Mesodermal cell (in vitro differentiated cells): ENCODE data around the gene CFAP410.

Experiments
- H3K27ac ChIP-seq: 2 replicates; pipeline ENCODE4 v1.7.0; 2013; ENCODE audit warnings: mild to moderate bottlenecking, low read depth, low read length, moderate library complexity; ENCODE audit not compliant: severe bottlenecking
- H3K36me3 ChIP-seq: 2 replicates; pipeline ENCODE4 v1.7.1; 2013; ENCODE audit warnings: mild to moderate bottlenecking, low read length, moderate library complexity; ENCODE audit not compliant: control insufficient read depth, insufficient read depth
- H3K4me1 ChIP-seq: one replicate; pipeline ENCODE4 v1.7.1; 2013; ENCODE audit warnings: mild to moderate bottlenecking, low read length; ENCODE audit not compliant: insufficient read depth, control insufficient read depth, poor library complexity, severe bottlenecking
- H3K4me3 ChIP-seq: 2 replicates; pipeline ENCODE4 v1.7.0; 2013; ENCODE audit warnings: low read length, control low read depth, mild to moderate bottlenecking; ENCODE audit not compliant: insufficient read depth, poor library complexity, severe bottlenecking; ENCODE audit errors: extremely low read depth
- H3K9me3 ChIP-seq: 2 replicates; pipeline ENCODE4 v1.7.1; 2013; ENCODE audit warnings: mild to moderate bottlenecking, low read length, moderate library complexity; ENCODE audit not compliant: control insufficient read depth
- WGBS, 2 experiments: methylation state at CpG; one replicate each; pipeline ENCODE4 v1.1.5; 2013; ENCODE audit warnings: missing lambda C conversion rate in 2 of 2; ENCODE audit not compliant: insufficient coverage in 2 of 2; 5-methylcytosine and 5-hydroxymethylcytosine counted together

Gene CFAP410

DNA sequence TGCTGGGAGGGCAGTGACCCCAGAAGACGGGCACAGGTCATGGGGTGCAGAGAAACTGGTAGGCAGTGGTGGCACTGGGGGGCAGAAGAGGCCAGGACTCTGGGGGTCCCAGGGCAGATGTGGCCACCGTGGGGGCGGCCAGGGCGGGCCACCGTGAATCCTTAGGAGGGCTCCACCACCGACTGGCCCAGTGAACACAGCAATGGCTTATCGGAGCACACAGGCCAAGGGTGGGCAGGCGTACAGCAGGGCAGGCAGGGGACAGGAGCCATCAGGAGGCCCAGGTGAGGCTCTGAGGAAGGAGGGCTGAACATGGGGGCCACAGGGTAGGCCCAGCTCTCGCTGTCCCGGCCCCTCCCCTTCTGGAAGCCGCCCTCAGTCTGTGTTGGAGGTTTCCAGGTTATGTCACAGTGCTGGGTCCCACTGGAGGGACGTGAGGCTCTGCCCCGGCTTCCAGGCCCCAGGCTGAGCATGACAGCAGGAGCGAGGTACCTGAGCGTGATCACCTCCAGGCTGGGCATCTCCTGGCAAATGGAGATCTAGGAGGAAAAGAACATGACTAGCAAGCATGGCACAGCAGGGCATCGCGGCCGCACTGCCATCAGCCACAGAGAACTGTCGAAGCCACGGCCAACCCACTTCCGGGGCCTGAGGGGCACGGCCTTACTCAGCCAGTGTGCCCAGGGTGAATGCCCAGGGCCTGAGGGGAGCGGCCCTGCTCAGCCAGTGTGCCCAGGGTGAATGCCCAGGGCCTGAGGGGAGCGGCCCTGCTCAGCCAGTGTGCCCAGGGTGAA is 3.7 kb downstream of the CFAP410 start:
- H3K9me3 ChIP-seq, result no peaks in the 10 kb centered on the region
- peaks cover 14% of the 10 kb centered on the region for H3K4me1 ChIP-seq
- H3K4me3 ChIP-seq, result no peak overlapping the region
- H3K27ac ChIP-seq, result no peak overlapping the region
- H3K36me3 ChIP-seq, result peaks cover 12% of the 10 kb centered on the region
- WGBS, 2 experiments, result 91% methylated on average over 21 of the region's 24 CpGs

DNA sequence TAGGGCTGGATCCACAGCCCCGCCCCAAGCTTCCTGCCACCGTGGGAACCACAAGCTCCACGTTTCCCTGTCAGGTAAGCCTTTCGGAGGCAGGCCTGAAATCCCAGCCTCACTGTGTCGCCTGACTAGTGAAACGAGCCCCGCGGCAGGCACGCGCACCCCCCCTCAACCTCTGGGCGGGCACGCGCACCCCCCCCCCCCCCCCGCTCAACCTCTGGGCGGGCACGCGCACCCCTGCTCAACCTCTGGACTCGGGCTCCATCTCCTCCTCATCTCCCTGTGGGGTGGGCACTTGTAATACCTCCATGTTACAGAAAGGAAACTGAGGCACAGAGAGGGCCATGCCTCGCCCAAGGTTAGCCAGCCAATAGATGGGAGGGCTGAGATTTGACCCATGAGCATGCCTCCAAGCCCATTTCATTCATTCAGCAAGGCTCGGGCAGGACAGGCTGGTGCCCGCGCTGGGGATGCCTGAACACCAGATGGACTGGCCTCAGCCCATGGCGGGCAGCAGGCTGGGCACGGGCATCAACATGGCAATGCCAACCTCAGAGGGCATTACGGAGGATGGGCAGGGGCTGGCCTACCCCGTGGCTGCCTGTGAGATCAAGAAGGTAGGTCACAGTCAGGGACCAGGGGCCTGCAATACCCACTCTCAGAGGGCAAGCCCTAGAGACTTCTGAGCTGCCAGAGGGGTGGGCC is 4.7 kb downstream of the CFAP410 start:
- Histone ChIP-seq H3K4me3 (no peak overlapping the region), H3K36me3 (peaks cover 12% of the 10 kb centered on the region), H3K9me3 (no peaks in the 10 kb centered on the region), H3K27ac (no peak overlapping the region), H3K4me1 (peaks cover 7% of the 10 kb centered on the region)
- WGBS, 2 experiments, result 91 to 92% methylated on average over 11 of the region's 26 CpGs

DNA sequence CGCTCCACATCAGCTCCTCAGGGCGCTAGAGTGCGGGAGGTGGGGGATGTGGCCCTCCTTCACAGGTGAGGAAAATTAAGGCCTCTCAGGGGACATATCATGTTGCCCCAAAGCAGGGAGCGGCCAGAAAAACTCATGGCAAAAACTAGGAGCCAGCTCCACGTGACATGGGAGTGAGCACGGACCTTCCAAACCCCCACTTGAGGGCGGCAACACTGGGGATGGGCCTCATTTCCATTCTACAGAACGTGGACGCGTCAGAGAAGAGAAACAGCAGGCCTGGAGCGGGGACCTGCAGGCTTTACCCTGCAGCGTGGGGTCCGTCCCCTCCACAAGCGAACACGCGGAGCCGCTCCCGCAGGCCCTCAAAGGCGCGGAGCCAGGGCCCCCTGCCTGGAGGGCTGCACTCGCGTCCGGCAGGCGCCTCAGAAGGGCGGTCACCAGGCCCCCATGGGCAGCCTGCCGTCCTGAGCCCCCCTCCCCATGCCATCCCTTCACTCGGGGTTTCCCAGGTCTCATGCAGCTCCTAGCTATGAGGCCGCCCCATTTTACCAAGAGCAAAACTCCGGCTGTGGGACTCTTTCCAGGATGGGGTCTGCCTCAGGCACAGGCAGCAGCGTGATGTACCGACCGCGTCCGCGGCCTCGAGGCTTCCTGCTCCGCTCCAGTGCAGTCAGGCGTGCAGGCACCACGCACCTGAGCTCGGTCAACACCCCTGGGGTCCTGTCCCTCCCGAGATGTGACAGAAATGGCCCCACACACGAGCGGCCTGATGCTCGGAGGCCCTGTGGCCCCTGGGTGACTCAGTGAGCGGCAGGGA is 5.5 kb downstream of the CFAP410 start:
- peaks cover 12% of the 10 kb centered on the region for H3K36me3 ChIP-seq
- 94 to 95% methylated on average over 40 to 43 of the region's 45 CpGs for WGBS, 2 experiments
- peaks cover 7% of the 10 kb centered on the region for H3K4me1 ChIP-seq
- no peak overlapping the region for H3K27ac ChIP-seq
- H3K4me3 ChIP-seq, result no peak overlapping the region
- H3K9me3 ChIP-seq, result no peaks in the 10 kb centered on the region

DNA sequence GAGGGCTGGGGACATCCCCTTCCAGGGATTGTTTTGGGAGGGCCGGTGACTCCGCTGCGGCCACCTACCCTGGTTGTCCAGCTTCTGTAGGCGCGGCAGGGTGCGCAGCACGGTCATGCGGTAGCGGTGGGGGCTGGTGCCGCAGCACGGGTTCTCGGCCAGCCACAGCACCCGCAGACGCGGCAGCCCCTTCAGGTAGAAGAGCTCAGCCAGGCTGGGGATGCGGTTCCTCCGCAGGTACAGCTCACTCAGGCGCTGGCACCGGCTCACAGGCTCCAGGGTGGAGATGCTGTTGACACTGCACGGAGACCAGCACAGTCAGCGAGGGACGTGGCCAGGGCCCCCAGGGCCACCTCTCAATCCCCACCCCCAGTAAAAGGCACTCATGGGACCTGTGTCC is 6.2 kb downstream of the CFAP410 start:
- no peak overlapping the region for H3K27ac ChIP-seq
- H3K36me3 ChIP-seq, result peaks cover 12% of the 10 kb centered on the region
- H3K9me3 ChIP-seq, result no peaks in the 10 kb centered on the region
- WGBS, 2 experiments, result 97 to 98% methylated on average over 22 of the region's 22 CpGs
- H3K4me1 ChIP-seq, result peaks cover 3% of the 10 kb centered on the region
- no peak overlapping the region for H3K4me3 ChIP-seq

DNA sequence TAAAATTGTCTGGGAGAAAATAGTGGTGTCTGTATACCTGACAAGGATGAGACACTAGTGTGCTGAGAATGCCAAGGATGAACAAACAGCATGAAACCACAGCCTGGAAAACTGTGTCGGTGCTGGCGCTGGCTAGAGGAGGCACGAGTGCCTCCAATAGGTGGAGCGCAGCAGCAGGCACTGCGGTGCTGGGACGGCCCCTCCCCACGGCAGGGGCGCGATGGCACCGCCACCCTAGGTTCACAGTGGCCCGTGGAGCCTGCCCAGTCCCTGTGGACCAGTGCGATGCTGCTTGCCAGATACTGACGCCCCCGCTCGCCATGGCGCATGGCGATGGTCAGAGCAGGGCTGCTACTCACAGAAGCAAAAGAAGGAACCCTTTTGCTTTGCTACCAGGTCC is 6.8 kb downstream of the CFAP410 start:
- Histone ChIP-seq H3K4me3 (no peak overlapping the region), H3K27ac (no peak overlapping the region), H3K36me3 (peaks cover 12% of the 10 kb centered on the region), H3K4me1 (no peaks in the 10 kb centered on the region), H3K9me3 (no peaks in the 10 kb centered on the region)
- WGBS, 2 experiments, result 94% methylated on average over 12 to 15 of the region's 17 CpGs

DNA sequence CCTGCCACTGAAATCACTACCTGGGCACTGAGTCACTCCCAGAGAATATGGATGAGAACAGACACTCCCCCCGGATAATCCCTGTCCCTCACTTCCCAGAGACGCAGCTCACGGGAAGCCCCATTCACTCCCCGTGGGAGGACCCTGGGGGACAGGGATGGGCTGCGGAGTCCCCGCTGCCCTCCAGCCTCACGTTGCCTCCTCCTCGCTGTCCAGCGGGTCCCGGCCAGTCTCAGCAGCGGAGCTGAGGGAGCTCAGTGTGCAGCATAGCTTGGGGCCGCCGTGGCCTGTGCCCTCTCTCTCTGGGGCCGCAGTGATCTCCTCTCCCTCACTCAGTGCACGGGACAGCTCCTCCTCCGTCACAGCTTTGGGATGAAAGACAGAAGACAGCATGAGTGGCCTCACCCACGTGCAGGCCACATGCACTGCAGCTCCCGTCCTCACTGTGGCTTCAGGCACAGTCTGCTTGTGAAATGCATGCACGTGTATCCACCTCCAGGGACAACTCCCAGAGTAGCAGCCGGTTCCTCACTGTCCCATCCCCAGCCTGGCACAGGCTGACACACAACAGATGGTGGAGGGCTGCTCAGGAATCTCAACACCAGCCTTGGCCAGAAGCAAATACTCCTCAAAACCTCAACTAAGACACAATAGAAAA is 7.4 kb downstream of the CFAP410 start:
- Histone ChIP-seq H3K27ac (no peak overlapping the region), H3K4me1 (no peaks in the 10 kb centered on the region), H3K36me3 (peaks cover 12% of the 10 kb centered on the region), H3K9me3 (no peaks in the 10 kb centered on the region), H3K4me3 (no peak overlapping the region)
- 86 to 92% methylated on average over 18 to 20 of the region's 20 CpGs for WGBS, 2 experiments

GRCh38 chr21:44331209-44331608 is 8.0 kb downstream of the CFAP410 start:
- Histone ChIP-seq H3K27ac (no peak overlapping the region), H3K4me3 (no peak overlapping the region), H3K36me3 (peaks cover 9% of the 10 kb centered on the region), H3K9me3 (no peaks in the 10 kb centered on the region), H3K4me1 (no peaks in the 10 kb centered on the region)
- 91 to 96% methylated on average over 14 to 16 of the region's 16 CpGs for WGBS, 2 experiments

DNA sequence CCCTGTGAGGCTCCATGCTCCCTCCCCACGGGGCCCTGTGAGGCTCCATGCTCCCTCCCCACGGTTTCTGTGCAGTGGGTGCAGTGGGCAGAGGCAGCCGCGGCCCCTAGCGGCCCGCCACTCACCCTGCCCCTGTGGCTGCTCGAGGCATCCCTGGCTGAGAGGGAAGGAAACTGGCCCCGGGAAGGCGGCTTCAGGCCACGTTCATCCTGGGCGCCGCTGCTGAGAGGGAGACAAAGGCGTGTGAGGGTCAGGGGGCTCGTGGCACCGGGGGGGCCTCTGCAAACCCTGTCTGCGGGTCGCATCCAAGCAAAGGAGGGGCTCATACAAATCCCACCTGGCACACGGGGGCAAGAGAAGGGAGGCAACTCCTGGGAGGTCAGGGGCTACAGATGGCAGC is 8.5 kb downstream of the CFAP410 start:
- H3K9me3 ChIP-seq, result no peaks in the 10 kb centered on the region
- no peaks in the 10 kb centered on the region for H3K4me1 ChIP-seq
- H3K36me3 ChIP-seq, result peaks cover 7% of the 10 kb centered on the region
- 95% methylated on average over 14 to 17 of the region's 18 CpGs for WGBS, 2 experiments
- no peak overlapping the region for H3K27ac ChIP-seq
- no peak overlapping the region for H3K4me3 ChIP-seq

DNA sequence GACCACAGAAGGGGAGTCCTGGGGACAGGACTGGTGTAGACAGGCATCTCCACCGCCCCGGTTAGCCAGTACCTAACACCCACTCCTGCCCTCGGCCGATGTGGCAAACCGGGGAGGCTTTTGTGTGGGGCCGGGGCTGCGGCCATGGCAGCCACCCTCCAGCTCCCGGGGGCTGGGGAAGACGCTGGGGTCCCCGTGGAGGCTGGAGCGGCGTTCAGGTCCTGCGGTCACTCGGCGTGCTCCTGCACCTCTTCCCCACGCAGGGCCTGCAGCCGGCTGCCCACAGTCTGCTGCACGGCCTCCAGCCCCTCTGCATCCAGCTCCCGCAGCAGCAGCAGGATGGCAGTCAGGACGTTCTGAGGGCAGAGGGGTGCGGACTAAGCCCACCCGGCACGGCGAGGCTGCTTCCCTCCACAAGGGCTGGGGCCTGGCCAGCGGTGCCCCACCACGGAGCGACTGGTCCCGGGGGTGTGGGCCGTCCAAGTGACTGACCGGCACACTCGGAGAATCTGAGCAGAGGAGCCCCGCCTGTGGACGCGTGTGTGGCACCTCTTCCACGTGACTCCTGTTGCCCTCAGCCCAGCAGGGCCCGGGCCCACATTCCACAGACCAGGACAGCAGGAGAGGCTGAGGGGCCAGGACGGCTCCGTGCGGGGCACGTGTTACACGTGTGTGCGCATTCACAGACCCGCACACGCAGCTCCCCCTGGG is 9.1 kb downstream of the CFAP410 start:
- Histone ChIP-seq H3K4me3 (no peak overlapping the region), H3K9me3 (no peaks in the 10 kb centered on the region), H3K27ac (no peak overlapping the region), H3K4me1 (no peaks in the 10 kb centered on the region), H3K36me3 (peaks cover 1% of the 10 kb centered on the region)
- WGBS, 2 experiments, result 88 to 94% methylated on average over 38 to 42 of the region's 44 CpGs
